ENCODE data around the gene DYRK3.
"Not testable (repeated sequence)": the region's sequence is repeated elsewhere in the genome, so short reads cannot be mapped to it uniquely, and the experiment has no call there.

Gene DYRK3

GRCh38 chr1:206633708-206634121 lies 1.6 kb upstream of the DYRK3 start:
- DNase-seq, result no peak

- DNase-seq, result peak; percentile 98
Measured at GRCh38 chr1:206634365-206635079, 814 bp upstream of the DYRK3 start.

- DNase-seq, result no peak
Measured at GRCh38 chr1:206635978-206636345, 626 bp downstream of the DYRK3 start.

- DNase-seq, result no peak
Measured at GRCh38 chr1:206636671-206637070, 1.3 kb downstream of the DYRK3 start.

- DNase-seq, result no peak
Measured at GRCh38 chr1:206637605-206638004, 2.3 kb downstream of the DYRK3 start.

GRCh38 chr1:206642074-206642473 lies 6.7 kb downstream of the DYRK3 start:
- not testable (repeated sequence) for DNase-seq

GRCh38 chr1:206643118-206643698 lies 7.9 kb downstream of the DYRK3 start:
- DNase-seq, result no peak

GRCh38 chr1:206646504-206646903 lies 11.2 kb downstream of the DYRK3 start:
- no peak for DNase-seq

- DNase-seq, result no peak
Measured at GRCh38 chr1:206647224-206647623, 11.9 kb downstream of the DYRK3 start.

- no peak for DNase-seq
Measured at GRCh38 chr1:206649261-206649921, 14.1 kb downstream of the DYRK3 start.

- DNase-seq, result no peak
Measured at GRCh38 chr1:206651014-206651413, 15.7 kb downstream of the DYRK3 start.

GRCh38 chr1:206651958-206652890 lies 16.9 kb downstream of the DYRK3 start:
- no peak for DNase-seq

GRCh38 chr1:206653715-206654459 lies 18.6 kb downstream of the DYRK3 start:
- DNase-seq, result no peak

GRCh38 chr1:206654828-206655227 lies 19.5 kb downstream of the DYRK3 start:
- DNase-seq, result no peak

GRCh38 chr1:206655471-206655882 lies 20.1 kb downstream of the DYRK3 start:
- DNase-seq, result peak in 1 of 2 experiments; percentile 20

GRCh38 chr1:206656936-206657335 lies 21.6 kb downstream of the DYRK3 start:
- DNase-seq, result no peak

- no peak for DNase-seq
Measured at GRCh38 chr1:206657751-206658150, 22.4 kb downstream of the DYRK3 start.

GRCh38 chr1:206658264-206658980 lies 23.1 kb downstream of the DYRK3 start:
- DNase-seq, result no peak

GRCh38 chr1:206658981-206659273 lies 23.6 kb downstream of the DYRK3 start:
- DNase-seq, result no peak

- no peak for DNase-seq
Measured at GRCh38 chr1:206660136-206660535, 24.8 kb downstream of the DYRK3 start.

- no peak for DNase-seq
Measured at GRCh38 chr1:206661161-206661820, 26.0 kb downstream of the DYRK3 start.

All from NCI-H446 (cell line).